Measurements from ENCODE around the gene PURB.
"Not testable (repeated sequence)": the region's sequence is repeated elsewhere in the genome, so short reads cannot be mapped to it uniquely, and the experiment has no call there.

Gene PURB

GRCh38 chr7:44852590-44852989 is 32.7 kb downstream of the PURB start:
- no peak for DNase-seq (ENCODE audit: low spot score)

DNA sequence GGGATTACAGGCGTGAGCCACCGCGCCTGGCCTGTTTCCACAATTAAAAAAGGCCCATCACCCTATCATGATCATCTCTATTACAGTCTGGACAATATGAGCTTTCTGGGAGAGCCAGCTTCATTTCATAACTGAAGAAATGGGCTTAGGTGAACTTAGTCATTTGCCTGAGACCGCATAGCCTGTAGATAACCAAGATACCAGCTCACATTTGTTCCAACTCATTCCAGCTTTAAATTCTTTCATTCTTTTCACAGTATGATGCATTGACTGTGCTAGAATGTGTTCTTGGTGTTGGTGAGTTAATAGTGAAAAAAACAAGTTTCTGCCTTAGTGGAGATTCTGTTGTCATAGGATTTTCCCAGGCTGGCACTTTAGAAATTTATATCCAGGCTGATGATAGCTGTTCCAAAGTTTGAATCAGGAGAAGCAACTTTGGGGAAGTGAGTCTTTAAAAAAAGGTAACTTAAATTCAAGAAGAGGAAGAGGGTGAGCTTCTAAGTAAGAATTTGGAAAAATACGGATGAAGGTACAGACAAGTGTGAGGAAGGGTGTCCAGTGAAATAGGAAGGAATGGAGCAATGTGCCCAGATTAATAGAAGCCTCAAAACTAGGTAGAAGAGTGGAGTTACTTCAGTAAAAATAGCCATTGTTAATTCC is 35.3 kb downstream of the PURB start:
- no peak for DNase-seq (ENCODE audit: low spot score)

DNA sequence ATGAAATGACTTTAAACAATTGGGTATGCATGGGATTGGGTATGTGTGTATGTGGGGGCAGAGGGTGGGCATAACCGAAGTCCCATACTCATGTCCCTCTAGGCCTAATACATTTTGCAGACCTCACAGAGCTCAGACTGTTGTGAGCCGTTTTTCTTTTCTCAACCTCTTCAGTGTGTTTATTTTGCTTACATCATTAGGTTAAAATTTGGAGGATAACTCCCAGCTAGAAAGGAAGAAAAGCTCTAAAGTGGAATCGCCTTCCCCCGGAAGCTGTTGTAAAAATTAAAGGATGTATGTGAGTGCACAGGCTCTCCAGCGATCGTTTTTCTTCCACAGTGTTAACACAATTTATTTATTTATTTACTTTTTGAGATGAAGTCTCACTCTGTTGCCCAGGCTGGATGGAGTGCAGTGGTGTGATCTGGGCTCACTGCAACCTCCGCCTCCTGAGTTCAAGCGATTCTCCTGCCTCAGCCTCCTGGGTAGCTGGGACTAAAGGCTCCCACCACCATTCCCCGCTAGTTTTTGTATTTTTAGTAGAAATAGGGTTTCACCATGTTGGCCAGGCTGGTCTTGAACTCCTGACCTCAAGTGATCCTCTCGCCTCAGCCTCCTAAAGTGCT is 36.0 kb downstream of the PURB start:
- no peak for DNase-seq (ENCODE audit: low spot score)

DNA sequence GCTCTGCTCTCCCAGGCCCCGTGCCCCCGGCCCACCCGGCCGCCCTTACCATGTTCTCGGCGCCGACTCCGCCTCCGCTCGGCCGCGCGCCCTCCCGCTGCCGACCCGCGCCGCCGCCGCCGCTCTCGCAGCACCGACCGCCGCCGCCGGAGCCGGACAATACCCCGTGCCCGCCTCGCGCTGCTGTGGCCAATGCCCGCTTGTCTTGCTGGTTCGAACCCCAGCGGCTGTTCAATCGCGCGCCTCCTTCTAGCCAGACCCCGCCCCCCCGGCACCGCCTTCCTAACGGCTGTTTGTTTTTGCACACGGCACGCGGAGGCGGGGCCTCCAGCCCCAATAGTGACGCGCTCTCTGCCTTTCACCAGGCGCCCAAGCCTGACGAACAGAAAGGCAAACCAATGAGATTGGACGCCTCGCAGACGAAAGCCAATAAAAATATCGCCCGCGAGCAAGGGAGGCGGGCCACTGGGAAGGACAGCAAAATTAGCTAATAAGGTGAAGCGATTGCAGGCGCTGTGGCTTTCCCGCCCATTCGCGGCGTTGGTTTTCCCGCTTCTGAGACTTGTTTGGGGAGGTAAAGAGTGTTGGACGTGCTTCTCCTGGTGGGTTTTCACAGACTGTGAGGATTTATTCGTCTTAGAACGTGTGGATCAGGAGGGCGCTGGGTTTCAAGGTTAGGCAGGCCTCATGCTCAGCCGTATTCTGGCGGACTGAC is 37.3 kb downstream of the PURB start, which contains the start of gene H2AZ2:
TSS of gene H2AZ2 (minus strand) at position 168 of the 715 bp plus-strand sequence. CDS start at position 52, 116 bp downstream.
- peak; percentile 99 for DNase-seq (ENCODE audit: low spot score)

DNA sequence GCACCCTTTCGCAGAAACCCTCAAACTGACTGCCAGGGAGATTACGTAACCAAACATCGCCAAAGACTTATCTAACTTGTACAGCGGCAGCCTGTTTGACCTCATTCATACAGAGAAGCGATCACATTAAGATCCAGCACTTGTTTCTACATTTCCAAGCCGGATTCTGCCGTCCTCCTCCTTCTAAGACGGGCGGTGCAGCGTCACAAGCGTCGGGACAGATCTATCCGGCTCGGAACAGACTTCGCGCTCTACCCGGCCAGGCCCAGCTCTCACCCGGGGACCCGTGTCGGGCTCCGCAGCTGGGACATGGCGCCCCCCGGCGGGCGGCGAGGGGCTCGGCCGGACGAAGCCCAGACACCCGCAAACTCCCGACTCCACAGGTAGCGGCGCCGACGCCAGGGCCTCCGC is 37.8 kb downstream of the PURB start:
- peak; percentile 86 for DNase-seq (ENCODE audit: low spot score)

DNA sequence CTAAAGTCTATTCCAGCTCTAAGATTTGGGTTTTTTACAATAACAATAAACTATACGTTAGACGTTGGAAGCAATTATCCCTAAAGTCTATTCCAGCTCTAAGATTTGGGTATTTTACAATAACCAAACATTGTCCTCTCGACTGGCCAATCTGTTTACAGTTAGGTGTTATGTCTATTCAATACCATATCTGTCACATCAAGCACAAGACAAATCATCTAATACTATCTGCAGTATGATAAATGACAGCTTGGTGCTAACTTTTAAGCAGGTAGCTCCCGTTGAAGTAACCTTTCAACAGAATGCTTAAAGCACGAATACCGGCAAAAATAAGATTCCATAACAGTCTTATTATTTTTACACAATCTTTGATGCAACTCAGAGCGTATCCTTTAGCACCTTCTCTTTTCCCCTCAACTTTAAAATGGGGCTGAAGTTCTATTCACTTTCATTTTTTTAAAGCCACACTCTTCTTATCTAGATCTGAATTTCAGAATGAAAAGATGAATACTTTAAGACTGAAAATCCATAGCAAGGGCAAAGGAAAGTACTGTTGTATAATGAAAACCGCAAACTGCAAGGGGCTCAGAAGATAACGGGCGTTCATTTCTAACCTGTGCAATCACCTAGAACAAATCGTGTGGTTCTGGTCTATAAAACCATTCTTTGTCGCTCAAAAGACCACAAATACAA is 38.4 kb downstream of the PURB start:
- peak; percentile 22 for DNase-seq (ENCODE audit: low spot score)

GRCh38 chr7:44846390-44846789 is 38.9 kb downstream of the PURB start:
- not testable (repeated sequence) for DNase-seq (ENCODE audit: low spot score)

- DNase-seq (ENCODE audit: low spot score): no peak
These were observed 39.9 kb downstream of the PURB start for GRCh38 chr7:44845451-44845850.

DNA sequence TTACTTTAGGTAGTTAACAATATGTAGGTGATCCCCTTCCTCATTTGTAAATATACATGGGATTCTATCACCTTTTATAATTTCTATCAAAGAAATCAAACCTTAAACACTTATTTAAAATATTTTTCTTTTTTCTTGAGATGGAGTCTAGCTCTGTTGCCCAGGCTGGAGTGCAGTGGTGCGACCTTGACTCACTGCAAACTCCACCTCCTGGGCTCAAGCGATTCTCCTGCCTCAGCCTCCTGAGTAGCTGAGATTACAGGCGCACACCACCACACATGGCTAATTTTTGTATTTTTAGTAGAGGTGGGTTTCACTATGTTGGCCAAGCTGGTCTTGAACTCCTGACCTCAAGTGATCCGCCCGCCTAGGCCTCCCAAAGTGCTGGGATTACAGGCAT is 41.9 kb downstream of the PURB start:
- not testable (repeated sequence) for DNase-seq (ENCODE audit: low spot score)

DNA sequence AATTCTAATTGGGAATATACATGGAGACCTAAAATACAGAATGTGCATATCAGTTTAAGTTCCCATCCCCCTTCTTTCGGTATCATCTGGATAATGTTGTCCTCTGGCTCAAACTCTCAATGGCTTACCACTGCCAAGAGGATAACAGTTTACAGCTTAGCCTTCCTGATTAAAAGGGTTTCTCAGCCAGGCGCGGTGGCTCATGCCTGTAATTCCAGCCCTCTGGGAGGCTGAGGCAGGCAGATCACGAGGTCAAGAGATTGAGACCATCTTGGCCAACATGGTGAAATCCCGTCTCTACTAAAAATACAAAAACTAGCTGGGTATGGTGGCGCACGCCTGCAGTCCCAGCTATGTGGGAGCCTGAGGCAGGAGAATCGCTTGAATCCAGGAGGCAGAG is 42.7 kb downstream of the PURB start:
- DNase-seq (ENCODE audit: low spot score): not testable (repeated sequence)

- no peak for DNase-seq (ENCODE audit: low spot score)
These were observed 46.6 kb downstream of the PURB start for GRCh38 chr7:44838751-44839150.

GRCh38 chr7:44827567-44827966 is 57.8 kb downstream of the PURB start:
- no peak for DNase-seq (ENCODE audit: low spot score)
